NCI-H1092 treated with DMSO at 0.1 percent for 48 hours (cell line): Measurements from ENCODE around the gene EXD3.
A peak's percentile ranks its signal among the peaks of the same experiment; 100 is the strongest.

Experiments used
- DNase-seq: peaks from one replicate; lab custom pipeline; 2025; lab: John Stamatoyannopoulos, UW

Gene EXD3

GRCh38 chr9:137447722-137448601, 25.0 kb upstream of the EXD3 start:
- no peak for DNase-seq

- no peak for DNase-seq
These were observed 24.0 kb upstream of the EXD3 start for GRCh38 chr9:137446851-137447471.

- no peak for DNase-seq
These were observed 23.0 kb upstream of the EXD3 start for GRCh38 chr9:137445930-137446431.

GRCh38 chr9:137445275-137445807, 22.4 kb upstream of the EXD3 start:
- peak; percentile 69 for DNase-seq

GRCh38 chr9:137444106-137444790, 21.3 kb upstream of the EXD3 start:
- DNase-seq, result no peak

GRCh38 chr9:137441935-137442321, 19.0 kb upstream of the EXD3 start:
- no peak for DNase-seq

GRCh38 chr9:137441289-137441934, 18.4 kb upstream of the EXD3 start, which contains the start of gene ENTPD8:
TSS of gene ENTPD8 (minus strand) at chr9:137441357. CDS start at chr9:137438285, 3,072 bp downstream.
- peak; percentile 55 for DNase-seq

GRCh38 chr9:137439158-137439714, 16.3 kb upstream of the EXD3 start:
- no peak for DNase-seq

- no peak for DNase-seq
These were observed 15.7 kb upstream of the EXD3 start for GRCh38 chr9:137438591-137439157.

GRCh38 chr9:137437691-137438590, 15.0 kb upstream of the EXD3 start:
- no peak for DNase-seq

- no peak for DNase-seq
These were observed 14.0 kb upstream of the EXD3 start for GRCh38 chr9:137436761-137437600.

- DNase-seq, result no peak
These were observed 13.2 kb upstream of the EXD3 start for GRCh38 chr9:137435980-137436760.

- DNase-seq, result no peak
These were observed 12.5 kb upstream of the EXD3 start for GRCh38 chr9:137435381-137435891.

- DNase-seq, result no peak
These were observed 11.8 kb upstream of the EXD3 start for GRCh38 chr9:137434498-137435380.

- DNase-seq, result no peak
These were observed 11.0 kb upstream of the EXD3 start for GRCh38 chr9:137433916-137434431.

GRCh38 chr9:137433349-137433915, 10.5 kb upstream of the EXD3 start:
- no peak for DNase-seq
